SW 1271 (cell line): ENCODE results near the gene TWF1.
A peak's percentile ranks its signal among the peaks of the same experiment; 100 is the strongest.
"Not testable (repeated sequence)": the region's sequence is repeated elsewhere in the genome, so short reads cannot be mapped to it uniquely, and the experiment has no call there.

ENCODE experiments used
- DNase-seq, 2 experiments: peaks; one replicate each; lab custom pipeline; 2025; lab: John Stamatoyannopoulos, UW

TWF1 gene

DNA sequence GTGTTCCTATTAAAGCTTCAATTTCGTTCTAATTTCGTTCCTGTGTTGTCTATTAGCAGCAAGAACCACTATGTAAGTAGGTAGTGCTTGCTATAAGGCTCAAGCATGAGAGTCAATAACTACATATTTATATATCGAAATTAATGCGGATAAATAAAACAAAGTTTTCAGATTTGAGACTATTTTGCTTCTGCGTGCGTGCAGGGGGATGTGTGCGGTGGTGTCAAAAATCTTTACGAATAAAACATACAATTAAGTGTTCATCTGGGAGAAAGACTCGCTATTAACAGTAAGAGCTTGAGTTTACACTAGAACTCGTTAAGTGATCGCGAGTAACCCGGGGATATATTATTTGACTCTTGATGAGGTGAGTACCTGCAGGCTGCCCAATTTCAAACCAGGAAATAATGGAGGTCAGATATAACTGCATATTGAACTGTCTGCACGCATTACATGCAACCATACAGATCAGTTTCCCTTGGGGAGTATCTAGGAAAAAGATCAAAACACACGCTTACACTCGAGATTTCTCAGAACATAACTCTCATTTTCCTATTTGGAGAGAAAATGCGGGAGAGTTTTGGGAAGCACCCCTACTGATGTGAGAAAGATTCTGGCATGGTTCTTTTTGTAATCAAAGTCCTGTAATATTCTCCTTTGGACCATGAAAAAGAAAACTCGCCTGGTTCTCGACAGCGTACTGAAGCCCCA is 813 bp downstream of the TWF1 start:
- DNase-seq = no peak

- DNase-seq = no peak
These were observed 8.4 kb downstream of the TWF1 start for GRCh38 chr12:43797561-43798217.

- DNase-seq = no peak
These were observed 10.3 kb downstream of the TWF1 start for GRCh38 chr12:43795716-43796280.

GRCh38 chr12:43789941-43790340 is 16.2 kb downstream of the TWF1 start:
- no peak for DNase-seq

DNA sequence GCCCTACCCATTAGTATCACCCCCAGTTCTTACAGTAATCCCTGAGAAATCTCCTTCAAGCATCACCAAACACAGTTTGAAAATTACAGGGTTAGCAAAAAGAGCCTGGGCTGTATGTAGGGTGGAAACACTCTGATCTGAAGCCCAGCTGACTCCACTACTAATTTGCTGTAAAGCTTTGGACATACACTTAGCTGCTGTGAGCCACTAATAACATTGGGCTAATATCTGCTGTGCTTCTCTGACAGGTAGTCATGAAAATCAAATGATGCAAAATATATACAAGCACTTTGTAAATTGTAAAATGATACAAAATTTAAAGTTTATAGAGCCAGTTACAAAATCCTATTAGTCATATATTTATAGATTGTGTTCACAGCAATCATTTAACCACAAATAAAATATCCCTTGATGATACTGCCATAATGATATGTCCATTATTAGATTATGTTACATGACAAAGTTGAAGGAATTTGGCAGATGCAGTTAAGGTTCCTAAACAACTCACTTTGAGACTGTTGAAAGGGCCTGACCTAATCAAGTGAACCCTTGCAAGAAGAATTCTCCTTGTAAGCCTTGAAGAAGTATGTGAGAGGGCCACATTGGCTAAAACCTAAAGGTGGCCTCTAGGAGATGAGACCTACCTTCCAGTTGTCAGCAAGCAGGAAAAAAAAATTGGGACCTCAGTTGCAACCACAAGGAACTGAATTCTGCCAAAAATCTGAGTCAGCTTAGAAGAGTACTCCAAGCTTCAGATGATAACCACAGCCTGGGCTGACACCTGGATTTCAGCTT is 19.0 kb downstream of the TWF1 start:
- no peak for DNase-seq

DNA sequence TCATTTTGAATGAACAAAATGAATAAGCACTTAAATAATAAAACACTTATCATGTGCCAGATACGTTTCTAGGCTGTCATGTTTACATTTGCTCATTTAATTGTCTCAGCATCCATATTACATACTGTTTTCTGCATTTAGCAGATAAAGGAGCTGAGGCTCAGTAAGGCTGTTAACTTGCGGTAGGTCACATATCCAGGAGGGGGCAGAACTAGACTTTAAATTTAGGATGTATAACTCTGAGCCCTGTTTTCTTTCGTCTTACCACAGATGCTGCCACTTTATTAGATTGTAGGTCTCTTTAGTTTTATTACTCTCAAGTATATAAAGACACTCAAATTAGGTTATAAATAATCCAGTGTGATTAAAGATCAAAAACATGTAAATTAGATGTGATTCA is 29.6 kb downstream of the TWF1 start:
- peak in 1 of 2 experiments; percentile 40 for DNase-seq

- DNase-seq = no peak
These were observed 39.8 kb downstream of the TWF1 start for GRCh38 chr12:43766291-43766690.

GRCh38 chr12:43764528-43764927 is 41.6 kb downstream of the TWF1 start:
- DNase-seq = no peak

DNA sequence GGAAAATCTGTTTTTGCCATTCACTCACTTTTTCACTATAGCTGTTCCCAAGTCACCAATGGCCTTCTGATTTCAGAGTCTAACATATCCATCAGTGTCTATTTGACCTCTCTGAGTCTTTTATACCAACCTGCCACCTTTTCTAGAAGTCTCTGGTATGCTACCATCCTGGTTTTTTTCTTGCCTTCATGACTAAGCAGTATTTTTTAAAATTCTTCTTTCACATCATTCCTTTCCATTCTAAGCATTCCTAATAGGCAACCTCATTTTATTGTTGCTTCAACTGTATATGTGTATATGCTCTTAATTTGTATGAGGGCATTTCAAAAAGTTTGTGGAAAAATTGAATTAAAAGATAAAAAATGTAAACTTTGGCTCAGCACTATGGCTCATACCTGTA is 42.3 kb downstream of the TWF1 start:
- DNase-seq = no peak

GRCh38 chr12:43762596-43762995 is 43.5 kb downstream of the TWF1 start:
- no peak for DNase-seq

- no peak for DNase-seq
These were observed 44.6 kb downstream of the TWF1 start for GRCh38 chr12:43761500-43761899.

GRCh38 chr12:43760396-43760795 is 45.7 kb downstream of the TWF1 start:
- DNase-seq = no peak

GRCh38 chr12:43758728-43759563 is 47.2 kb downstream of the TWF1 start, which contains the start of the genes IRAK4 and PUS7L:
IRAK4 (plus strand) TSS chr12:43758951; CDS start chr12:43768112, 9,161 bp downstream.
PUS7L (minus strand) TSS chr12:43758790; CDS start chr12:43755245, 3,545 bp downstream.
- DNase-seq = peak; percentile 89 to 94

DNA sequence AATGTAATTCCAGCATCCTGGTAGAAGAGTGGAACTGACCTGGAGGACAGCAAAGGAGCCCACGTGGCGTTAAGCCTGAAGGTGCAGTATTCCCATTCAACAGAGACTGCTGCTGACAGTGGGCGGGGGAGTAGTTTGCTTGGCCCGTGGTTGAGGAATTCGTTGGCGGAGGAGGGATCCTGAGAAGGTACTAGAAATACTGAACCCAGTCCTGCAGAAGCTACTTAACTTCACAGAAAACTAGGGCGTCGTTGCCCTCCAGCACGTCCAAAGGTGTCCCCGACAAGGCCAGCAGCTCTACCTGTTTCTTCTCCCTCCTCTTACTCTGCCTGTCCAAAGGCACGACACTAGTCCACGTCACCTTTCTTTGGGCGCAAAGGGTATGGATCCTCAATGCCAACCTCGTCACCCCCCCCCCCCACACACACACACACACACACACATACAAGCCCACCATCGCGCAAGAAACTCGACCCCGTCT is 47.8 kb downstream of the TWF1 start:
- DNase-seq = peak in 1 of 2 experiments; percentile 70

- DNase-seq = no peak
These were observed 52.1 kb downstream of the TWF1 start for GRCh38 chr12:43754015-43754414.

DNA sequence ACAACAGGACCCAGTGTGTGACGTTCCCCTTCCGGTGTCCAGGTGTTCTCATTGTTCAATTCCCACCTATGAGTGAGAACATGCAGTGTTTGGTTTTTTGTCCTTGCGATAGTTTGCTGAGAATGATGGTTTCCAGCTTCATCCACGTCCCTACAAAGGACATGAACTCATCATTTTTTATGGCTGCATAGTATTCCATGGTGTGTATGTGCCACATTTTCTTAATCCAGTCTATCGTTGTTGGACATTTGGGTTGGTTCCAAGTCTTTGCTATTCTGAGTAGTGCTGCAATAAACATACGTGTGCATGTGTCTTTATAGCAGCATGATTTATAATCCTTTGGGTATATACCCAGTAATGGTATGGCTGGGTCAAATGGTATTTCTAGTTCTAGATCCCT is 54.8 kb downstream of the TWF1 start:
- not testable (repeated sequence) for DNase-seq

DNA sequence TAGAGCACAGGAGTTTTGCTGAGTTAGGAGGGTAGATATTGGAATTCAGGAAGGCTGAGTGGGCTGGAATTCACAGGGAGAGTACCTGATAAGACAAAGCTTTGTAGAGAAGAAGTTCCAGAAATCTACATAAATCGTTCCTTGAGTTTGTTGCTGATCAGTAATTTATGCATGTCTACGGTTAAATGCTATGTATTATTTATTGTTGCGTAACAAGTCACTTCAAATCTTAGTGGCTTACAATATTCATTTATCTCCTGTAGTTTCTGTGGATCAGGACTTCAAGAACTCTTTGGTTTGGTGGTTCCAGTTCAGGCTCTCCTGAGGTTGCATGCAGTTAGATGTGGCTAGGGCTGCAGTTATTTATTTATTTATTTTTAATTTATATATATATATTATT is 55.3 kb downstream of the TWF1 start:
- no peak for DNase-seq

- no peak for DNase-seq
These were observed 57.1 kb downstream of the TWF1 start for GRCh38 chr12:43749016-43749415.

- no peak for DNase-seq
These were observed 61.3 kb downstream of the TWF1 start for GRCh38 chr12:43744826-43745225.
